AG08395 (cell line): ENCODE measurements around the gene KCNK3.
A peak's percentile ranks its signal among the peaks of the same experiment; 100 is the strongest.

ENCODE experiments used
- DNase-seq: peaks from one replicate; pipeline ENCODE4 v3.0.0; 2012; ENCODE audit warnings: mixed read lengths, low spot score

The KCNK3 gene

DNA sequence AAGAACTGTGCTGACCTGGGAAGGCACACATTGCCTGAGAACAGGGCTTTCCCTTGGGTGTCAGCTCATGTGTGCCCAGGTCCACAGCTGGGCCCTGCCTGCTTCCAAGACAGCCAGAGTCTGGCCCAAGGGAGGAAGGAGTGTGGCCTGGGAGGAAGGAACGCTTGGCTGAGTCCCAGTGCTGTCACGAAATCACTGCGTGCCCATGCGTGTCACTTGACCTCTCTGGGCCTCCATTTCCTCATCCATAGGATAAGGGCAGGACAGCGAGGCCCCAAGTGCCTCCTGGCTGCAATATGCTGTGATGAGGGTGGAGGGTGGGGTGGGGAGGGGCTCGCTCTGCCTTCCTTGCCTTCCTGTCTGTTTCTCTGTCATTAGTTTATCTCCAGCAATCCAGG lies 642 bp upstream of the KCNK3 start:
- DNase-seq = no peak

DNA sequence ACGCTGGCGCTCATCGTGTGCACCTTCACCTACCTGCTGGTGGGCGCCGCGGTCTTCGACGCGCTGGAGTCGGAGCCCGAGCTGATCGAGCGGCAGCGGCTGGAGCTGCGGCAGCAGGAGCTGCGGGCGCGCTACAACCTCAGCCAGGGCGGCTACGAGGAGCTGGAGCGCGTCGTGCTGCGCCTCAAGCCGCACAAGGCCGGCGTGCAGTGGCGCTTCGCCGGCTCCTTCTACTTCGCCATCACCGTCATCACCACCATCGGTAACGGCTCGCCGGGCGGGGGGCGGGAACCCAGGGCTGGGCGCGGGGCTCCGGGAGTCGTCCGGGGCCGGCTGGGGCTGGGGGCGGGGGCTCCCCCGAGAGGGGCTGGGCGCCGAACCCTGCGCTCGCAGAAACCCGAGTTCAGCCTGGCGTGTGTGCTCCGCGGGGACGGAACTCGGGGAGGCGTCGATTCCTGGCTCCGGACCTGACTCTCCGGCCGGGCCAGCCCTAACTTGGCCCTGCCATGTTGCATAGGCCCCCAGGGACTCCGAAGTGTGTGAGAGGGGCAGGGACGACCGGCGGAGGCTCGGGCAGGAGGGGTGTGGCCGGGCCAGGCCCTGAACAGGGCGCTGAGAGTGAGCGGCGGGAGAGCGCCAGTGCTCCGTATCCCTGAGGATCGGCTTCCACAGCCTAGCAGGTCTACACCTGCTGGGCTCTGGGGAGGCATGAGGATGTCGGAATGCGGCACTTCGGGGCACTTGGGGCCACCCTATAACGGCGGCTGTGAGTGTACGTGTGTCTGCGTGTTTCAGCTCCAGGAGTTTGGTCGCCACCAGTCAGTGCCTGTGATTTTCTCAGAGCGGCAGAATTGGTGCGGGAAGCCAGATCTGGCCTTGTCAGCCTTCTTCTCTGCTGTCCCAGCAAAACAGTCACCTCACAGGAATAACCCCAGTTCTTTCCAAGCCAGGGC lies 651 bp downstream of the KCNK3 start:
- DNase-seq = no peak

DNA sequence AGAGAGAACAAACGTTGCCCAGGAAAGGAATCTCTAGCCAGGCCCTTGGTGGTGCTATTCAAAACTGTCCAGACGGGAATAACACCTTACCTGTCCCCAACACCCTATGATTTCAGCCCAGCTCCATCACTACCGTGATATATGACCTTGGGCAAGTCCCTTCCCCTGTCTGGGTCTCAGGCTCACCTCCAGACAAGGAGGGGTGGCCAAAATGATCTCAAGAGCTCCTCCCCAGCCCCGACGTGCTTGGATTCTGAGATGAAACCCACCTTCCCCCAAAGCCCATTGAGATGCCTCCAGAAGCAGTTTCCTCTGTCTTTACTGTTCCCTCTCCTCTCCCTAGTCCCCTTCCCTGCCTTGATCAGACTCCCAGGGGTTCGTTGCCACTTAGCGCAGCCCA lies 1.5 kb downstream of the KCNK3 start:
- DNase-seq = no peak

DNA sequence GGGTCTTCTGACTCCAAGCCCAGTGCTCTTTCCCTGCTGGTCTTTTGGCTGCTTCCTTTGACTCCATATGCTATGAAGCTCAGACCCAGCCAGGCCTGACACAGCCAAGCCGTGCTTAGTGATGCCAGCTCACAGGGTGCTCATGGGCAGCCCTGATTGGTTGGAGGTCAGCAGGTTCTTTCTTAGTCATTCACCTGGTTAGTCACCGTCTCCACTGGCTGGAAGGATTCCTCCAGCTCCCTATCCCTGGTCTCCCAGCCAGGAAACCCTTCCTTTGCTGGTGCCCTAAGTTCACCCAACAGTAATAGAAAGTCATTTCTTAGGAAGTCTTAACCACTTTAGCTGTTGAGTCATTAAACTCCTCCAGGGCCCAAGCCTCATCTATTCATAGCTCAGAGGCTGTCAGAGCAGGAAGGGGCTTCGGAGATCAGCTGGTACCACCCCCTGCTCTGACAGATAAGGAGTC lies 3.9 kb downstream of the KCNK3 start:
- DNase-seq = peak; percentile 85

DNA sequence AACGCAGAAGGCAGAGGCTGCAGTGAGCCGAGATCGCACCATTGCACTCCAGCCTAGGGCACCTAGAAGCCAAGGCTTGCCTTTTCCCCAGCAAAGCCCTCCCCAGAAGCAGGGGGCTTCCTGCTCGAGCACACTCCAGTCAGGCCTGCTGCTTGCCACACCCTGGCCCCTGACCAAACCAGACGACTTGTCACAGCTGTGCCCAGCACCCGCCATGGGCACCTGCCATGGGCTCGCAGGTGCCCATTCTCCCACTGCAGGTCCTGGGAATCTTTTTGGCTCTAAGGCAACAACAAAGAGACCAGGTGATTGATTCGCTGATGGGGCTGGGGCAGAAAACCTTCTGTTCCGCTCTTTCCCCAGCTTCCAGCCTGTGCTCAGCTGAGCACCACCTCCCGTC lies 4.9 kb downstream of the KCNK3 start:
- DNase-seq = no peak

DNA sequence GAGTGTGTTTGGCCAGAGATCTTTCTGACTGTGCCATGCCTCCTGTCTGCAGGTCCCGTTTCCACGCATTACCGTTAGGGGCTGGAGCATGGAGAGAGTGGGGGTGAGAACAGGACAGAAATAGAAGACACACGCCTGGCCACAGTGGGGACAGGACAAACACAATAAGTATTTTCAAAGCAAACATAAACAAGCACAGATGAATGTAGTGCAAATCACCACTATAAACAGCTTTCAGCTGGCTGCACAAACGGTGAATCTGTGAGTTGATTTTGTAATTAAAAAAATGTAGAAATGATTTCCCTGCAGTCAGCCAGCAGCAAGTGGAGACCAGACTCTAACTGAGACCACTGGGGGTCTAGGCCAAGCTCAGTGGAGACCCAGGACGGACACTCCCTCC lies 6.8 kb downstream of the KCNK3 start:
- DNase-seq = no peak

DNA sequence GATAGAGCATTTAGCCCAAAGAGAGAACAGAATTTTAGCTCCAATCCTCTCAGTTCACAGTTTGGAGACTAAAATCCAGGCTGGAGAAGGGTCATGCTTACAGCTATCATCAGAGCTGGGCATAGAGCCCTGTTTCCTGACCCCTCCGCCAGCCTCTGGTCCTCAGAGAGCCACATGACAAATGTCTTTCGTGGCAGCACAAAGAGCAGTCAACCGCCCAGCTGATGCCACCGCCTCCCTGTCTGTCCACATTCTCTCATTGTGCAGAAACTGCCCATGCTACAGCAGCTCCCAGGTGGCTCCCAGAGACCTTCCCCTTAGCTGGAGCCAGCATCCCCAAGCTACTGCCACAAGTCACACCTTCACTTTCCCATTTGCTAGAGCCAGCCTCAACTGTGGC lies 7.6 kb downstream of the KCNK3 start:
- DNase-seq = no peak

DNA sequence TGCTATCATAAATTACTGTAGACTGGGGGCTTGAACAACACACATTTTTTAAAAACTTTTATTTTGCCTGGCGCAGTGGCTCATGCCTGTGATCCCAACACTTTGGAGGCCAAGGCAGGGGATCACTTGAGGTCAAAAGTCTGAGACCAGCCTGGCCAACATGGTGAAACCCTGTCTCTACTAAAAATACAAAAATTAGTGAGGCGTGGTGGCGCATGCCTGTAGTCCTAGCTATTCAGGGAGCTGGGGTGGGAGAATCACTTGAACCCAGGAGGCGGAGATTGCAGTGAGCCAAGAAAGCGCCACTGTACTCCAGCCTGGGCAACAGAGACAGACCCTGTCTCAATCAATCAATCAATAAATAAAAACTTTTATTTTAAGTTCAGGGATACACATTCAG lies 9.1 kb downstream of the KCNK3 start:
- DNase-seq = no peak

DNA sequence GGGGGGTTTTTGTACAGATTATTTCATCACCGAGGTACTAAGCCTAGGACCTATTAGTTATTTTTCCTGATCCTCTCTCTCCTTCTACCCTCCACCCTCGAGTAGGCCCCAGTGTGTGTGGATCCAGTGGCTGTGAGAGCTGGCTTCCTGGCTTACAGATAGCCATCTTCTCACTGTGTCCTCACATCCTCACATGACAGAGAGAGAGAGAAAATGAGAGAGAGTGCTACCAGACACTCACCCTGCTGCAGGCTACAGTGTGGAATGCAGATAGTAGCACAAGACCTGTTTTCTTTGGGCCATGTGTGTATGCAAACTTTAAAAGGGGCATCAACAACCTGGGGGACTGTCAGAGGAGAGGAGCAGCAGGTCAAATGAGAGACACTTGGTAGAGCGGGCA lies 9.5 kb downstream of the KCNK3 start:
- DNase-seq = no peak

DNA sequence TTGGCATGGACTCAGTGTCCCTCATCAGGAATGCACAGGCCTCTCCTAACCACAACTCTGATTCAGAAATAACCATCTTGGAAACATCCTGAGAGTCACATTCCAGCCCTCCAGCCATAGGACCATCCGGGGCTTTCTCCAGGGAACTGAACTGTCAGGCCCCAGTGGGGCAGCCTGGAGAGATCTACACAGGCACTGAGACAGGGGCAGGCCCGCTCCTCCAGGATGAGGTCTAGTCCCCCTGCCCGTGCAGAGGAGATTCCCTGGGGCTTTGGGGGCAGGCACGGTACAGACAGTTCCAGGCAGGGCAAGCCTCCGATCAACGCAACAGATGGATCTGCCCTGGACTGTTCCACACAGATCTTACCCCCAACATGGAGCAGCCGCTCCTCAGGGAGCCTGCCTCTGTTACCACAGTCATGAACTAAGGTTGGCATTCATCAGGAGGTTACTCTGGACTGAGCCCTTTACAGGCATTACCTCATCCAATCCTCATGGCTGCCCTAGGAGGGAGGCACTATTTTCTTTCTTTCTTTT lies 12.0 kb downstream of the KCNK3 start:
- DNase-seq = peak; percentile 92

DNA sequence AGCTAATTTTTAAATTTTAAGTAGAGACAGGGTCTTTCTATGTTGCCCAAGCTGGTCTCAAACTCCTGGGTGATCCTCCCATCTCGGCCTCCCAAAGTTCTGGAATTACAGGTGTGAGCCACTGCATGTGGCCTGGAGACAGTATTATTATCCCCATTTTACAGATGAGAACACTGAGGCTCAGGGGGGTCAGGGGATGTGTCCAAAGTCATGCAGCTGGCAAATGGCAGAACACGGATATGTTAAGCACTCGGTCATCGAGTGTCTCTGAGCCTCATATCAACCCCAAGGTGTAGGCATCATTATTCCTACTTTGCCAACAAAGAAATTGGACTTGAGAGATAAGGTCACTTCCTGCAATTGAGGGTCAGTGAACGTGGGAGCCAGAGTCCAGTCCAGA lies 12.6 kb downstream of the KCNK3 start:
- no peak for DNase-seq

DNA sequence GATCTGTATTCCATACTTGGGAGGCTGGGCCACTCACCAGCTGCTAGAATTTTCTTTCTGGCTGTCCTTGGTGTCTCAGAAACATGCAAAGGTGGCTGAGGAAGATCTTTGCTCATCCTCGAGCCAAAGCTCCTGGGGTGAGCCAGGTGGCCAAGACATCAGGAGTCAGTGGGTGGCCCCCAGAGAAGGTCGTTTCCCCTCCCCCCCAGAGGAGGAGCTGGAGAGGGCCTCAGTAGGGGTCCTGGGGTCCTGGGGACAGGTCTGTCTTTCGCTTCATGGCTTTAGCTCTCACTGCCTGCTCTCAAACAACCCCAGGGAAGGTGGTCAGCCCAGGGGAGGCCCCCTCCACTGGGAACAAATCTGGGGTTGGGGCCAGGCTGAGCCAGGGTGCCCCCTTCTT lies 13.6 kb downstream of the KCNK3 start:
- no peak for DNase-seq

DNA sequence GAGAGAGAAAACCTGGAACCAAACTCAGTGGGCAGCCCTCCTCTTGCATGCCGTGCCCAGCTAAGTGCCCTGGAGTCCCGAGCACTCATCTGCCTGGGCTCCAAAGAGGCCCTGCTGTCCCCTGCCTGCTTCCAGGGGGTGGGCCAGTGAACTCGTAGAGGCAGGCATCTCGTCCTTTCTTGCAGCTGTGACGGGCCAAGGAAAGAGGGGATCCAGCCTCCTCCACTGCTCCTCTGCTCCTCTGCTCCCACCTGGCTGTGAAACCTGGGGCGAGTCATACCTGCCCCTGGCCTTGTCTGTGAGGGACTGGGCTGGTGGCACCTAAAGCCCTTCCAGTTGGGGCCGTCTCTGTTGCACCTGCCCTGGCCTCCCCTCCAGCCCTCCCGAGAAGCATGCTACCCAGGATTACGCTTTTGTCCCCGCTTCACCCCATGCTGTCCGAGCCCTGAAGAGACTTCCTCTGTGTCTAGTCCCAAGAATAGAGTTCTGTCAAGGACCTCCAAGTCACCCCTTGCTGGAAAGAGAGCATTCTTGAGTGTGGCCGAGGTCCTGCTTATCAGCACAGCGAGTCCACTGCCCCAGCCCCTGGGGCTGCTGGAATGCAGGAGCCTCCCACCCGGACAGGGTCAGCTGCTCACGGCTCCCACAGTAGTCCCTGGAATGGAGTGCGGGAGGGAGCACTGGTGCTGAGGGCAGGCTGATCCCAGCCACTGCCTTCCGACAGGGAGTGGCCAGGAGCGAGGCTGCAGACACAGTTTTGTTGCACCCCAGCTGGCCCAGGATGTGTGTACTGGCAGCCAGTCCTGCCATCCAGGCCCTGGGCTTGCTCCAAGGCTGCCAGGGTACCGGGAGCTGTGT lies 14.3 kb downstream of the KCNK3 start:
- no peak for DNase-seq

DNA sequence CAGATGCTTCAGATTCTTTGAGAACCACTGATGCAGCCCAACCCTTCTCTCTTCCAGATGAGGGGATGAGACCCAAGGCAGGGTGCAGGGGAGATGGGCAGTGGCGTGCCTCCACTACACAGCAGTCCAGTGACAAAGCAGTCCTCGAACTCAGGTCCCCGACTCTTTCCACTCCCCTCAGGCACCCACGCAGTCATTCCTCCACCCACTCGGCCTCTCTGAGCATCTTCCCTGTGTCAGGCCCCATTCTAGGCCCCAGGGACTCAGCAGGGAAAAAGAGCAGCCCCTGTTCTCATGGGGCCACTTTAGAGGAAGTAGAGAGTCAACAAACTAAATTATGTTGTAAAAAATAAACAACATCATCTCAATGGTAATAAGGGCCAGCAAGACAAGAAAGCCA lies 15.2 kb downstream of the KCNK3 start:
- no peak for DNase-seq

DNA sequence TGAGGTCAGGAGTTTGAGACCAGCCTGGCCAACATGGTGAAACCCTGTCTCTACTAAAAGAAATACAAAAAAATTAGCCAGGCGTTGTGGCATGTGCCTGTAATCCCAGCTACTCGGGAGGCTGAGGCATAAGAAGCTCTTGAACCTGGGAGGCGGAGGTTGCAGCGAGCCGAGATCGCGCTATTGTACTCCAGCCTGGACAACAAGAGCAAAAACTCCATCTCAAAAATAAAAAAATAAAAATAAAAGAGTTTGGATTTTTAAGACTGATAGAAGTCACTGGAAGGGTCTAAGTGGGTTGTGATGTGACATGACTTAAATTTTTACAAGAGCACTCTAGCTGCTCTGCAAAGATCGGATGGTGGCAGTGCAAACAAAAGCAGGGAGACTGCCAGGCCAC lies 15.9 kb downstream of the KCNK3 start:
- no peak for DNase-seq

DNA sequence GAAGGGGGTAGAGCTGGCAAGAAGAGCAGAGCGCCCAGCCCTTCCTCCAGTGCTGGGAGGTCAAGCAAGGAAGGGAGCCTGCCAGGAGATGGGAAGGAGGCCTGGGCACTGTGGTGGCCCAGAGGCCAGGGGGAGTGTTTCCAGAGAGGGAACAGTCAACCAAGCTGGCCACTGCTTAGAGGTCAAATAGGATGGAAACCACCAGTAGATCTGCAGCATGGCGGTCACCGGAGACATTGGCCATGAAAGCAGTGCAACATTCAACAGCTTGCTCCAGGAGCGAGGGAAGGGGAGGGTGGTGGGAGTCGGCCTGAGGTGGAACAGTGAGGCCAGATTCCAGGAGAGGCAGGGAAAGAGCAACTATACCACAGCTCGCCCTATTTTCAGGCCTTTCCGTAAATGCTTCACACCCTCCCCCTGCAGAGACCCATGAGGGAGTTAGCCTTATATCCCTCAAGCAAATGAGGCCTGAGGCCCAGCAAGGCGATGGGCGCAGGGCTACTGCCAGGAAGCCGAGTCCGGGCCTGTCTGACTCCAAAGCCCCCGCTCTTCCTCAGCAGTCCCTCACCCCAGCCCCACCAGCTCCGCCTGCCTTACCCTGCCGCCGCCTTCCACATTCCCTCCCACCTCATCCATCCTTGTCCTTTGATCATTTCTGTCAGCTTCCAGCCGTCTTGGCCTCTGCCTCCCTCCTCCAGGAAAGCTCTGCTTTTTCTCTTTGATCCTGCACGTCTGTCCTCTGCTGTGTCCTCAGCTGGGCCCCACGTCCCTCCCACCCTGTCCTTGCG lies 17.0 kb downstream of the KCNK3 start:
- DNase-seq = no peak

DNA sequence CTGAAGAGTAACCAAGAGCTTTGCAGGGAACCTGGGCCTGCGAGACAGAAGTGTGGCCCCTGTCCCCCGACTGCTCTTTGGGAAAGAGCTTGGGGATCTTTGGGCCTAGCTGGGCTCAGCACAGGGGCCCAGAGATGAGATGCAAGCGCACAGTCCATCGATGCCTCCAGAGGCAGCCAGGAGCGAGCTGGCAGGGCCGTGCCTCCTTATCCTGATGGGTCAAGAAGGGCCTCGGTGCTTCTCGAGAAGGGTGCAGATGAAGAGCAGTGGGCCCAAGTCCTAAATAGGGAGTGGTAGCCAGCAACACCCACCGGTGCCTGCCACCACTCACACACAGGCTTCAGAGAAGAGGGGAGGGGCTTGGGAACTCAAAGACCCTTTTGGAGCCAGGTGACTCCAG lies 17.6 kb downstream of the KCNK3 start:
- DNase-seq = no peak

DNA sequence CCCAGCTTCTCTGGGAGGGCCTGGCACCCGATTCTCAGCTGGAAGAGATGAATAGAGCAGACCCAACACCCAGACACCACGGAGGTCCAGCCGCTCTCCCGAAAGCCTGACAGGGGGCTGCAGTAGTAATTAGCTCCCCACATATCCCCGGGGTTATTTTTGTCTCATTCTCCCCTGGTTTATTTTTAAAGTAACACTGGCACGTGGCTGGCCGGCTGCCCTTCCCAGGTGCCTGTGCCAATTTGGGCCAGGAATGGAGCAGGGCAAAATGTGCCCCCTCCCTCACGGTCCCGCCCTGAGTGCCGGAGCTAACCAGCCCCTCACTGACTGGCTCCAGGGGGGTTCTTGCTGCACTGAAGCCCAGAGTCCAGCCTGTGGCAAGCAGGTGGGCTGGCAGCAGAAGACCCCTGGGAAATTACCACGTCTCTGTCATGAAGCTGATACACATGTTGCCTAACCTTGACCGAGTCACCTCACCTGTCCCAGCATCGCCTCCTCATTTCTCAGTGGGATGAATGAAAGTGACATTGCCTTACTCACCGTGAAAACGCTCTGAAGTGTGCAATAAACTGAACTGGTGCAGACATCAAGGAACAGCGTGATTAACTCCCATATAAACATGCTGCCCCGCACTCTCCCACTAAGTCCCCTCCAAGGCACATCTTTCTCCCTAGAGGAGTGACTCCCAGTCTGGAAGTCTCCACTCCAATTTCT lies 18.4 kb downstream of the KCNK3 start:
- no peak for DNase-seq

DNA sequence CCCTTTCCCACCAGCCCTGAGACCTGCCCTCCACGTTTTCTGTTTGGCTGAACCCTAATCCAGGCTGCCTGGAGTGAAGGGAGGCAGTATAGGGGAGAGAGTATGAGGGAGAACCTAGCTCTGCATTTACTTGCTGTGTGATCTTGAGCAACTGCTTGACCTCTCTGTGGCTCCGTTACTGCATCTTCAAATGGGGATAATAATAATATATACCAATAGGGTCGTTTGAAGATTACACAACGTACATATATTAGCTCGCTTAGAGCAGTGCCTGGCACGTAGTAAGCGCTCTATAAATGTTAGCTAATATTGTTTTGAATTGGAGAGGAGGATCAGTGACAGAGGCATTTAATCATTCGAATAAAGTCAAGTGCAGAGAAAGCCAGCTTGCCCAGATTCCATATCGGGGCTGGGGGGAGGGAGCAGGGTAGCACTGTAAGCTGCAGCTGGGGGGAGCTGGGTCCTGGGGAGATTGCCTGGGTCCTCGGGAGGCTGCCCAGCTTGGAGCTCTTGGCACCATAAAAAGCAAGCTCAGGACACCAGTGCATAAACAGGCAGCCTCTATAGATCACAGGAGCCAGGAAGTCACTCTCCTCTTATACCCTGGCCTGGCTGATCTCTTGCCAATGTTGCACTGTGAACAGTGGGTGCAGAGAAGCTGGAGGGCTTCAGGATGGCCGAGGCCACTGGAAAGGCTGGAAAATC lies 19.1 kb downstream of the KCNK3 start:
- DNase-seq = no peak
